HG02798 (cell line): ENCODE data around the gene PPP1R14C.
"Not testable (repeated sequence)": the region's sequence is repeated elsewhere in the genome, so short reads cannot be mapped to it uniquely, and the experiment has no call there.

Experiments
- ATAC-seq: cut with Tn5 transposase; IDR thresholded peaks from one replicate; pipeline ENCODE4 v1.9.1; 2021; ENCODE audit warnings: mild to moderate bottlenecking; ENCODE audit not compliant: unreplicated experiment, poor library complexity

The PPP1R14C gene

GRCh38 chr6:150241756-150242155 is 98.9 kb downstream of the PPP1R14C start:
- not testable (repeated sequence) for ATAC-seq

- ATAC-seq, result no peak
Measured at GRCh38 chr6:150243620-150244314, 100.9 kb downstream of the PPP1R14C start.

- ATAC-seq, result no peak
Measured at GRCh38 chr6:150245148-150245935, 102.5 kb downstream of the PPP1R14C start.

GRCh38 chr6:150247803-150248202 is 105.0 kb downstream of the PPP1R14C start:
- ATAC-seq, result no peak

- ATAC-seq, result no peak
Measured at GRCh38 chr6:150248300-150248699, 105.5 kb downstream of the PPP1R14C start.

GRCh38 chr6:150249261-150249660 is 106.4 kb downstream of the PPP1R14C start:
- ATAC-seq, result no peak

GRCh38 chr6:150250826-150251225 is 108.0 kb downstream of the PPP1R14C start:
- no peak for ATAC-seq

- no peak for ATAC-seq
Measured at GRCh38 chr6:150251566-150252186, 108.8 kb downstream of the PPP1R14C start.

GRCh38 chr6:150252714-150253444 is 110.0 kb downstream of the PPP1R14C start:
- no peak for ATAC-seq

- no peak for ATAC-seq
Measured at GRCh38 chr6:150253489-150253888, 110.6 kb downstream of the PPP1R14C start.

- ATAC-seq, result no peak
Measured at GRCh38 chr6:150254770-150255169, 111.9 kb downstream of the PPP1R14C start.

GRCh38 chr6:150255840-150256239 is 113.0 kb downstream of the PPP1R14C start:
- no peak for ATAC-seq

- ATAC-seq, result no peak
Measured at GRCh38 chr6:150256618-150257272, 113.9 kb downstream of the PPP1R14C start.

- no peak for ATAC-seq
Measured at GRCh38 chr6:150258381-150258780, 115.5 kb downstream of the PPP1R14C start.

- ATAC-seq, result no peak
Measured at GRCh38 chr6:150260931-150261330, 118.1 kb downstream of the PPP1R14C start.

- ATAC-seq, result no peak
Measured at GRCh38 chr6:150261997-150262697, 119.3 kb downstream of the PPP1R14C start.

GRCh38 chr6:150263765-150264404 is 121.0 kb downstream of the PPP1R14C start:
- ATAC-seq, result no peak

- ATAC-seq, result no peak
Measured at GRCh38 chr6:150266309-150266708, 123.5 kb downstream of the PPP1R14C start.
